Peyer's patch (tissue), 4 donors: ENCODE measurements around the gene ACSBG1. TPM values are rescaled to one million over a fixed set of nuclear protein-coding genes. Genes with fewer than 3 reads are reported as not detected.

ENCODE experiments used
- DNase-seq, 3 donors: peaks; one replicate each; pipeline ENCODE4 v3.0.0-alpha.2; 2017 to 2019
- H3K27ac ChIP-seq, 4 donors: fragments of 200-600 bp; sonication (generic); one replicate each; pipeline ENCODE4 v1.5.1; 2016 to 2019
- H3K27me3 ChIP-seq, 2 donors: fragments of 200-600 bp; sonication (generic); one replicate each; pipeline ENCODE4 v1.5.1; 2019
- H3K36me3 ChIP-seq, 3 donors: fragments of 200-600 bp; sonication (generic); one replicate each; pipeline ENCODE4 v1.5.1; 2016 to 2019
- H3K4me1 ChIP-seq, 4 donors: fragments of 200-600 bp; sonication (generic); one replicate each; pipeline ENCODE4 v1.5.1; 2016 to 2019
- H3K4me3 ChIP-seq, 4 donors: fragments of 200-600 bp; sonication (generic); 1 replicate in 3 of 4; 2 replicates in 1 of 4; pipeline ENCODE4 v1.5.1; 2016 to 2019; ENCODE audit warnings: mild to moderate bottlenecking in 1 of 4
- H3K9me3 ChIP-seq, 4 donors: fragments of 200-600 bp; sonication (generic); one replicate each; pipeline ENCODE4 v1.5.1; 2016 to 2019; ENCODE audit warnings: mild to moderate bottlenecking in 1 of 4
- POLR2A ChIP-seq, 2 donors: fragments of 450-650 bp; IDR thresholded peaks; one replicate each; pipeline ENCODE4 v1.5.1; 2017; ENCODE audit warnings: antibody characterized with exemption in 2 of 2, mild to moderate bottlenecking in 2 of 2, moderate library complexity in 2 of 2
- total RNA-seq, 4 donors: library from RNA; depleted of rRNA; stranded (reverse); fragments of >200 nt; gene quantifications; one replicate each; pipeline ENCODE4 v1.1.0, GENCODE V29; 2016
- TF ChIP-seq, protein P1 (sequence below), 6 experiments: fragments of 450-650 bp in 4 of 6; fragments of 200-600 bp in 2 of 6; sonication (generic) in 1 of 6; IDR thresholded peaks; one replicate each; pipeline ENCODE4 v1.5.1; 2017 to 2019; ENCODE audit warnings: antibody characterized with exemption in 6 of 6, mild to moderate bottlenecking in 3 of 6, moderate library complexity in 1 of 6

Gene ACSBG1
- total RNA-seq, 4 donors from 2014 or later, result not detected

DNA sequence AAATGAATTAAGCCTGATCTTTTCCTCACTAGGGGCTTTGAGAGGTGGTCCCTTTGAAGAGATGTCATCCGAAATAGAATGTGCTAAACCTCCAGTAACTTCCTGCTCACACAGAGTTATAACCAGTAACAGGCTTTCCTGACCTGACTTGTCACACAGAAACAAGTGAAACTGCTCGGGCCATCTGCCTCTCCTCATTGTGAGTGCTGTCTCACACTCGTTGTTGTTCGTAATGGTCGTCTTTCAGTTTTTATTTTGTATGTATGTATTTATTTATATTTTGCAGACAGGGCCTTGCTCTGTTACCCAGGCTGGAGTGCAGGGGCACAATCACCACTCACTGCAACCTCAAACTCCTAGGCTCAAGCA, 24.0 kb downstream of the ACSBG1 start:
- Histone ChIP-seq H3K4me3 (no peak overlapping the region), H3K36me3 (no peaks in the 10 kb centered on the region), H3K27ac (peak overlapping the region in 1 of 4 donors; percentile 15), H3K9me3 (no peaks in the 10 kb centered on the region), H3K27me3 (no peaks in the 10 kb centered on the region), H3K4me1 (peaks cover 0 to 34% (median 3%) of the 10 kb centered on the region in 4 donors)
- DNase-seq, result peak in 2 of 3 donors; percentile 11 to 27
- TF ChIP-seq, protein P1, sequence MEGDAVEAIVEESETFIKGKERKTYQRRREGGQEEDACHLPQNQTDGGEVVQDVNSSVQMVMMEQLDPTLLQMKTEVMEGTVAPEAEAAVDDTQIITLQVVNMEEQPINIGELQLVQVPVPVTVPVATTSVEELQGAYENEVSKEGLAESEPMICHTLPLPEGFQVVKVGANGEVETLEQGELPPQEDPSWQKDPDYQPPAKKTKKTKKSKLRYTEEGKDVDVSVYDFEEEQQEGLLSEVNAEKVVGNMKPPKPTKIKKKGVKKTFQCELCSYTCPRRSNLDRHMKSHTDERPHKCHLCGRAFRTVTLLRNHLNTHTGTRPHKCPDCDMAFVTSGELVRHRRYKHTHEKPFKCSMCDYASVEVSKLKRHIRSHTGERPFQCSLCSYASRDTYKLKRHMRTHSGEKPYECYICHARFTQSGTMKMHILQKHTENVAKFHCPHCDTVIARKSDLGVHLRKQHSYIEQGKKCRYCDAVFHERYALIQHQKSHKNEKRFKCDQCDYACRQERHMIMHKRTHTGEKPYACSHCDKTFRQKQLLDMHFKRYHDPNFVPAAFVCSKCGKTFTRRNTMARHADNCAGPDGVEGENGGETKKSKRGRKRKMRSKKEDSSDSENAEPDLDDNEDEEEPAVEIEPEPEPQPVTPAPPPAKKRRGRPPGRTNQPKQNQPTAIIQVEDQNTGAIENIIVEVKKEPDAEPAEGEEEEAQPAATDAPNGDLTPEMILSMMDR (IDR thresholded peaks at IDR 0.05), result no peak
- TF ChIP-seq POLR2A (IDR thresholded peaks at IDR 0.05), result no peak

DNA sequence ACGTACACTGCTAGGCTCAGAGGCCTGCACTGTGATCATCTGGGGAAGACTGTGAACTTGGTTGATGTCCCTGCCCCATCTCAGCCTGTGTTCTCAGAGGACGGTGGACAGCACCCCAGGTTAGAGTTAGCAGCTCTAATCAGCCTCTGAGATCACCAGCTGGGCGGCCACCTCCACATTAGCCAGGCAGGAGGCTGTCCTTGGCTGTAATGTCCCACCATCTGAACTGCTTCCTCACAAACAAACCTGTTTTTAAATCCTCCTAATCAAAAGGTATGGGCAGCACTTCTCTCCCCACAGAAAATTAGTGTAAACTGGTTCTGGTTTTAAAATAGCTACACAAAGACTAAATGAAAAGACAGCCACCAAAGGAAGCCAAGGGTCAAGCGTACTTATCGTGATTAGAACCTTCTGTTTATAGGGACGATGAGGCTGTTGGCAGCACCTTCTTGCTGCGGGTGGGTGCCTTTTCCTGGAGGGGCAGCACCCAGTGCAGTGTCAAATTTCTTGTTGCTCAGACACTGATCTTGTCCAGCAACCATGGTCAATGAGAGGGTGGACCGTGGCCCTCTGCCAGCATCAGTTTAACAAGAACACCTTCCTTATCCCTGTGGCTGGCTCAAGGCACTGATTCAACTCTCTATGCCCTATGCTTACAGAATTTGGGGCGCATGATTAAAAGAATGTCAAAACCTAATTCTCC, 24.6 kb downstream of the ACSBG1 start:
- peak overlapping the region in 1 of 4 donors; percentile 15 for H3K27ac ChIP-seq
- H3K4me3 ChIP-seq, result no peak overlapping the region
- no peaks in the 10 kb centered on the region for H3K9me3 ChIP-seq
- DNase-seq, result peak; percentile 12 to 56 (median 55)
- peaks cover 0 to 38% (median 3%) of the 10 kb centered on the region in 4 donors for H3K4me1 ChIP-seq
- H3K27me3 ChIP-seq, result no peaks in the 10 kb centered on the region
- no peaks in the 10 kb centered on the region for H3K36me3 ChIP-seq
- TF ChIP-seq POLR2A (IDR thresholded peaks at IDR 0.05), result no peak
- TF ChIP-seq, protein P1 (IDR thresholded peaks at IDR 0.05), result no peak

DNA sequence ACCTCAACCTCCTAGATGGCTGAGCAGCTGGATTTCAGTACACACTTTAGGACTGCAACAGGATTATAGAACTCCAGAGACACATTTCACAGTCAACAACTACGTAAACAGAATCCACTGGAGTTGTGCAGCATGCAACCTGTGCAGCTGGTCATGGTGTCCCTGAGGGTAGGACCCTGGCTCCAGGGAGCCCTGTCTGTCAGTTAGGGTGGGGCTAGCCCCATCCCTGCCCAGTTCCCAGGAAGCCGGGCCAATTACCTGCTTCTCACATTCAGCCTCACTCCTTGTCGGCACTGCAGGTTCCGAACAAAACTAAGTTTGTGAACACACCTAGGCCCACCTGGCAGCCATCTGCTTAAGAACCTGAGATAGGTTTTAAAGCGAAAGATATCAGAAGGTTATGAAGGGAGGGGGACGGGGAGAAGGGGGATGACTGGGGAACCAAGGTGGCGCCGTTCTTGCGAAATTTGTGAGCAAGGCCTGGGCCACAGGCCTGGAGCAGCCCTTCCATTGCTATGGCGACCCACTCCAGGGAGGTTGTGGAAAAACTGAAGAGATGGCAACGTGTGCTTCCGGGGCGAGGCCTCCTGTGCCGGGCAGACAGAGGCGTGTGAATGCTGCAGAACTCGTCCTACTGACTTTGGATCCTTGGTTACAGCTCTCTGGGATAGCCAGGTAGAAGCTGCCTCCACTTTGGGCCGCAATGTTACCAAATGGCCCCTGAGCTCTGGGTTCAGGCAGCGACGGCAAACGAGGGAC, 25.3 kb downstream of the ACSBG1 start:
- DNase-seq, result peak; percentile 3 to 50 (median 34)
- Histone ChIP-seq H3K27me3 (no peaks in the 10 kb centered on the region), H3K4me3 (no peak overlapping the region), H3K36me3 (no peaks in the 10 kb centered on the region), H3K27ac (peak overlapping the region in 1 of 4 donors; percentile 15), H3K9me3 (no peaks in the 10 kb centered on the region), H3K4me1 (peaks cover 0 to 41% (median 3%) of the 10 kb centered on the region in 4 donors)
- TF ChIP-seq, protein P1 (IDR thresholded peaks at IDR 0.05), result no peak
- TF ChIP-seq POLR2A (IDR thresholded peaks at IDR 0.05), result no peak

DNA sequence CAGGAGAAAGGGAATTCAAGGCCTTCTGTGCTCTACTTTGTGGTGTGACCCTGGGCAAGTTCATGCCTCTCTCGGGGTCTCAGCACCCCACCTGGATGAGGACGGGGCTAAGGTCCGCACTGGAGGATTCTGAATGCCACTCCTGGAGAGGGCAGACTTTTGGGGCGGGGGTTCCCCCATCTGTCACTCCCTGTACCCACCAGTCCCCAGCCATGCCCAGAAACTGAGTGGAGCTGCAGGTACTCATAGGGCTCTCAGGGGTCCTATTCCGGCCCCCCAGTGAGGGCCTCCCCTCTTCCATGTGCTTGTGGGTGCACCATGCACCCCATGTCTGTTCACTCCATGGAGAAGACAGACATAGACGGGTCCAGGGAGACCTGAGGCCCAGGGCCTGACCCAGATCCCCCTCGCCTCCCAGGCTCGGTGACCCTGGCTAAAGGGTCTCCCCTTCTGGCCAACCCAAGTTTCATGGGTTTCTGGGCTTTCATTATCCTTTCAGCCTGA, 26.0 kb downstream of the ACSBG1 start:
- Histone ChIP-seq H3K36me3 (no peaks in the 10 kb centered on the region), H3K27ac (no peak overlapping the region), H3K27me3 (no peaks in the 10 kb centered on the region), H3K9me3 (no peaks in the 10 kb centered on the region), H3K4me1 (peaks cover 0 to 39% (median 3%) of the 10 kb centered on the region in 4 donors), H3K4me3 (no peak overlapping the region)
- TF ChIP-seq, protein P1 (IDR thresholded peaks at IDR 0.05), result no peak
- TF ChIP-seq POLR2A (IDR thresholded peaks at IDR 0.05), result no peak
- peak in 1 of 3 donors; percentile 4 for DNase-seq

DNA sequence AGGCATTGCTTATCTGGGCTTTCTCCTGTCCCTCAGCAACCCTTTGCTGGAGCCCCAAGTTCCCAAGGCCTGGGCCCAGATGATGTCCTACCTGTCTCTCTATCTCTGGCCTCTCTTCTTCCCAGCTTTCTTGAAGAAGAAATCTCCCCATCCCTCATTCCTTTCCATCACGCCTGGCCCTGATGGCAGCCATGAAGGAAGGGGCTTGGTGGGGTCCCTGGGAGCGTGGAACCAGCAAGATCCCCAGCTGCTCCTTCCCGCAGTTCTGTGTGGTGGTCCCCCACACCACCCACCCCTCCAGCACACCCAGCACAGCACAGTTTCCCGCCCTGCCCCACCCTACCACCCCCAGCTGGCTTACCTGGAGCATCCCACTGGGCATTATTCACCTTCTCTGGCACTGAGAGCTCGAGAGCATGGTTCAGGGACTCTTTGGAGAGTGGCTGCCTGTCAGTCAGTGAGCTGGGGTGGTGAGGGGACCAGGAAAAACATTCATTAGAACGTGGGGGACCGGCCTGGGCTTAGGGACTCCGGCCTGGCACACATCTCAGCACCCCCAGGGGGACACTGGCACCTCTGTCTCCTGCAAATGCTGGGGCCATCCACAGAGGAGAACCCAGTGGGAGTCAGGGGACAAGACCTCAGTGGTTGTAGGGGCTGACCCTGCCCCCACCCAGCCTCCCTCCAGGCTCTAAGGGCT, 26.6 kb downstream of the ACSBG1 start:
- H3K27ac ChIP-seq, result no peak overlapping the region
- H3K27me3 ChIP-seq, result no peaks in the 10 kb centered on the region
- H3K4me1 ChIP-seq, result peaks cover 0 to 33% (median 3%) of the 10 kb centered on the region in 4 donors
- TF ChIP-seq, protein P1 (IDR thresholded peaks at IDR 0.05), result no peak
- TF ChIP-seq POLR2A (IDR thresholded peaks at IDR 0.05), result no peak
- no peaks in the 10 kb centered on the region for H3K9me3 ChIP-seq
- DNase-seq, result peak in 2 of 3 donors; percentile 3 to 28
- H3K4me3 ChIP-seq, result no peak overlapping the region
- no peaks in the 10 kb centered on the region for H3K36me3 ChIP-seq
